HCT116 (cell line): ENCODE measurements around the gene KRT86.

Experiments
- CEBPB ChIP-seq: IDR thresholded peaks from 2 replicates; pipeline ENCODE4 v1.6.1; 2012; ENCODE audit warnings: low read depth
- EZH2 ChIP-seq: fragments of 200-600 bp; sonication (generic); IDR thresholded peaks from 2 replicates; pipeline ENCODE4 v1.6.1; 2017; ENCODE audit warnings: antibody characterized with exemption, mixed run types
- FOSL1 ChIP-seq: IDR thresholded peaks from 2 replicates; pipeline ENCODE4 v1.6.1; 2012; ENCODE audit warnings: low read depth
- JUND ChIP-seq: IDR thresholded peaks from 2 replicates; pipeline ENCODE4 v1.6.1; 2012
- POLR2A ChIP-seq: IDR thresholded peaks from 2 replicates; pipeline ENCODE4 v1.7.0; 2011; ENCODE audit warnings: borderline replicate concordance; ENCODE audit not compliant: insufficient read depth, insufficient read length; ENCODE audit errors: extremely low read depth
- POLR2AphosphoS5 ChIP-seq: IDR thresholded peaks from 2 replicates; pipeline ENCODE4 v1.6.1; 2011; ENCODE audit warnings: mild to moderate bottlenecking, low read depth, low read length, moderate library complexity
- RAD21 ChIP-seq: IDR thresholded peaks from 2 replicates; pipeline ENCODE4 v1.6.1; 2012; ENCODE audit warnings: low read depth, mild to moderate bottlenecking
- ZFX ChIP-seq: fragments of 450-650 bp; IDR thresholded peaks from 2 replicates; pipeline ENCODE4 v1.6.1; 2017
- ZNF274 ChIP-seq: fragments of 200-500 bp; sonication (Bioruptor generic); IDR thresholded peaks from 2 replicates; pipeline ENCODE4 v1.6.1; 2014; ENCODE audit warnings: mild to moderate bottlenecking, low read depth, low read length, inconsistent platforms
- TF ChIP-seq, protein P1 (sequence below): IDR thresholded peaks from 2 replicates; pipeline ENCODE4 v1.6.1; 2012; ENCODE audit warnings: low read depth
- TF ChIP-seq, protein P2 (sequence below), 3 experiments: fragments of 200-600 bp in 1 of 3; sonication (generic) in 1 of 3; IDR thresholded peaks in 2 of 3; conservative IDR thresholded peaks in 1 of 3; 2 replicates each; pipeline ENCODE4 v1.5.1; 2012 to 2017; ENCODE audit warnings: low read depth in 2 of 3, low read length in 2 of 3, antibody characterized with exemption in 1 of 3, borderline replicate concordance in 1 of 3, control low read depth in 1 of 3, mild to moderate bottlenecking in 1 of 3, mixed read lengths in 1 of 3, mixed run types in 1 of 3, moderate library complexity in 1 of 3; ENCODE audit not compliant: insufficient read depth in 1 of 3
- TF ChIP-seq, protein P3 (sequence below): IDR thresholded peaks from 2 replicates; pipeline ENCODE4 v1.6.1; 2012
- TF ChIP-seq, protein P4 (sequence below): IDR thresholded peaks from 2 replicates; pipeline ENCODE4 v1.6.1; 2012

DNA sequence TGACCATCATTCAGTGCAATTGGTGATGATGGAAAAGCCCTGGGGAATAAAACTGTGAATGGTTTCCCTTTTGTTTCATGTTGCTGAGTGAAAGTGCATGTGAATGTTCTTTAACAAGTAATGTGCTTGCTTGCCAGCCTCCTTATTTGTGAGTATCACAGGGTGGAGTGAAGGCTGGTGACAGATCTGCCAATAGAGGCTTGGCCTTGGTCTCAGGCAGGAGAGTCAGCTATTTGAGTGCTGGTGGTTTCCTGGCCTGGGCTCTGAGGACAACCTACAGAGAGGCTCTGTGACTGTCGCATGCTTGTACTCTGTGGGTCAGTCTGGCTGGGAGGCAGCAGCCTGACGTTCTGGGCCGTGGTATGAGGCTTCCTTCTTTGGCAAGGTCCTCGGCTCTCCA lies 72.1 kb downstream of the KRT86 start:
- TF ChIP-seq, protein P1, sequence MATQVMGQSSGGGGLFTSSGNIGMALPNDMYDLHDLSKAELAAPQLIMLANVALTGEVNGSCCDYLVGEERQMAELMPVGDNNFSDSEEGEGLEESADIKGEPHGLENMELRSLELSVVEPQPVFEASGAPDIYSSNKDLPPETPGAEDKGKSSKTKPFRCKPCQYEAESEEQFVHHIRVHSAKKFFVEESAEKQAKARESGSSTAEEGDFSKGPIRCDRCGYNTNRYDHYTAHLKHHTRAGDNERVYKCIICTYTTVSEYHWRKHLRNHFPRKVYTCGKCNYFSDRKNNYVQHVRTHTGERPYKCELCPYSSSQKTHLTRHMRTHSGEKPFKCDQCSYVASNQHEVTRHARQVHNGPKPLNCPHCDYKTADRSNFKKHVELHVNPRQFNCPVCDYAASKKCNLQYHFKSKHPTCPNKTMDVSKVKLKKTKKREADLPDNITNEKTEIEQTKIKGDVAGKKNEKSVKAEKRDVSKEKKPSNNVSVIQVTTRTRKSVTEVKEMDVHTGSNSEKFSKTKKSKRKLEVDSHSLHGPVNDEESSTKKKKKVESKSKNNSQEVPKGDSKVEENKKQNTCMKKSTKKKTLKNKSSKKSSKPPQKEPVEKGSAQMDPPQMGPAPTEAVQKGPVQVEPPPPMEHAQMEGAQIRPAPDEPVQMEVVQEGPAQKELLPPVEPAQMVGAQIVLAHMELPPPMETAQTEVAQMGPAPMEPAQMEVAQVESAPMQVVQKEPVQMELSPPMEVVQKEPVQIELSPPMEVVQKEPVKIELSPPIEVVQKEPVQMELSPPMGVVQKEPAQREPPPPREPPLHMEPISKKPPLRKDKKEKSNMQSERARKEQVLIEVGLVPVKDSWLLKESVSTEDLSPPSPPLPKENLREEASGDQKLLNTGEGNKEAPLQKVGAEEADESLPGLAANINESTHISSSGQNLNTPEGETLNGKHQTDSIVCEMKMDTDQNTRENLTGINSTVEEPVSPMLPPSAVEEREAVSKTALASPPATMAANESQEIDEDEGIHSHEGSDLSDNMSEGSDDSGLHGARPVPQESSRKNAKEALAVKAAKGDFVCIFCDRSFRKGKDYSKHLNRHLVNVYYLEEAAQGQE = no peak
- no peak for TF ChIP-seq EZH2
- TF ChIP-seq ZNF274 = no peak
- TF ChIP-seq ZFX = no peak
- TF ChIP-seq, protein P2, sequence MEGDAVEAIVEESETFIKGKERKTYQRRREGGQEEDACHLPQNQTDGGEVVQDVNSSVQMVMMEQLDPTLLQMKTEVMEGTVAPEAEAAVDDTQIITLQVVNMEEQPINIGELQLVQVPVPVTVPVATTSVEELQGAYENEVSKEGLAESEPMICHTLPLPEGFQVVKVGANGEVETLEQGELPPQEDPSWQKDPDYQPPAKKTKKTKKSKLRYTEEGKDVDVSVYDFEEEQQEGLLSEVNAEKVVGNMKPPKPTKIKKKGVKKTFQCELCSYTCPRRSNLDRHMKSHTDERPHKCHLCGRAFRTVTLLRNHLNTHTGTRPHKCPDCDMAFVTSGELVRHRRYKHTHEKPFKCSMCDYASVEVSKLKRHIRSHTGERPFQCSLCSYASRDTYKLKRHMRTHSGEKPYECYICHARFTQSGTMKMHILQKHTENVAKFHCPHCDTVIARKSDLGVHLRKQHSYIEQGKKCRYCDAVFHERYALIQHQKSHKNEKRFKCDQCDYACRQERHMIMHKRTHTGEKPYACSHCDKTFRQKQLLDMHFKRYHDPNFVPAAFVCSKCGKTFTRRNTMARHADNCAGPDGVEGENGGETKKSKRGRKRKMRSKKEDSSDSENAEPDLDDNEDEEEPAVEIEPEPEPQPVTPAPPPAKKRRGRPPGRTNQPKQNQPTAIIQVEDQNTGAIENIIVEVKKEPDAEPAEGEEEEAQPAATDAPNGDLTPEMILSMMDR (IDR thresholded peaks at IDR 0.05 in 2 of 3, conservative IDR thresholded peaks at IDR 0.05 in 1 of 3; ENCODE audit: borderline replicate concordance in 1 of 3, insufficient read depth in 1 of 3, low read depth in 2 of 3, low read length in 2 of 3) = no peak
- no peak for TF ChIP-seq FOSL1
- TF ChIP-seq, protein P3, sequence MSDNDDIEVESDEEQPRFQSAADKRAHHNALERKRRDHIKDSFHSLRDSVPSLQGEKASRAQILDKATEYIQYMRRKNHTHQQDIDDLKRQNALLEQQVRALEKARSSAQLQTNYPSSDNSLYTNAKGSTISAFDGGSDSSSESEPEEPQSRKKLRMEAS = no peak
- TF ChIP-seq POLR2A = no peak
- TF ChIP-seq, protein P4, sequence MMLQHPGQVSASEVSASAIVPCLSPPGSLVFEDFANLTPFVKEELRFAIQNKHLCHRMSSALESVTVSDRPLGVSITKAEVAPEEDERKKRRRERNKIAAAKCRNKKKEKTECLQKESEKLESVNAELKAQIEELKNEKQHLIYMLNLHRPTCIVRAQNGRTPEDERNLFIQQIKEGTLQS = no peak
- TF ChIP-seq CEBPB = no peak
- TF ChIP-seq RAD21 = no peak
- TF ChIP-seq POLR2AphosphoS5 = no peak
- no peak for TF ChIP-seq JUND
